NK-92 (cell line): ENCODE results near the gene ZDHHC7.
"Not testable (repeated sequence)": the region's sequence is repeated elsewhere in the genome, so short reads cannot be mapped to it uniquely, and the experiment has no call there.

ENCODE experiments used
- DNase-seq: peaks from one replicate; lab custom pipeline; 2025; ENCODE audit not compliant: unreplicated experiment; lab: John Stamatoyannopoulos, UW

ZDHHC7 gene

GRCh38 chr16:84941921-84942320 lies 69.4 kb downstream of the ZDHHC7 start:
- DNase-seq: no peak

DNA sequence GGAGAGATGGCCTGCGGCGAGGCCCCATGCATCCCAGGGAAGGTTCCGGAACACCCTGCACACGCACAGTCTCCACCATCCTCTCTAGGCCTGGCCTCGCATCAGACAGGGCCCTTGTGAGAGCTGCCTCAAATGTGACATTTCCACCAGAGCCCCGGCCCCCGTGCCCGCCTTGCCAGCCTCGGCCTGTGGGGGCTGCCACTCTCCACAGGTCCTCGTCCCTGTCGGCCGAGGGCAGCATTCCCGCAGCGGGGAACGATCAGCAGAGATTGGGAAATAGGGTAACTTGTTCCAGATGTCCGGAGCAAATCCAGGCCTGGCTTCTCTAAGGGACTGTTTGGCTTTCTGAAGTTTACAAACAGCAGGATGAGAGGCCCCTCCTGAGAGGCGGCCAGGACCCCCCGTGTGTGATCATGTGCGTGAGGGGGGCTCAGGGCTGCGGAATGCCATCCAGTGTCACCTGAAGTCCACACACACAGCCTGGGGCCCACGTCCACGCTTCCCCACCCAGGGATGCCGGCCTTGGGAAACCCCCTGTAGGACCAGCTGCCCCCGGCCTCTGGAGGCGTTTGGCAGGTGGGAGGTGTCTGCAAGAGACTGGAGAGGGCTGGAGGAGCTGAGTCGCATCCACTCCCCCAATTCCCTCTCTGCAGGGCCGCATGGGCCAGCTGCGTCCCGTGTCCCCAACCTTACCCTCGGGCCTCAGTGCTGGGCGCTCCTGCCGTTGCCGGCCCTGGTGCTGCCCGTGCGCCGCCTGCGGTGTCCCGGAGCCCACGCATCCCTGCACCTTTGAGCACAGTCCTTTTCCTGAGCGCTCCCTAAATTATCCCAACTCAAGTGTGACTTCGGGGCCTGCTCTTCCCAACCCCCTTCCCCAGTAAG lies 70.4 kb downstream of the ZDHHC7 start:
- DNase-seq: no peak

DNA sequence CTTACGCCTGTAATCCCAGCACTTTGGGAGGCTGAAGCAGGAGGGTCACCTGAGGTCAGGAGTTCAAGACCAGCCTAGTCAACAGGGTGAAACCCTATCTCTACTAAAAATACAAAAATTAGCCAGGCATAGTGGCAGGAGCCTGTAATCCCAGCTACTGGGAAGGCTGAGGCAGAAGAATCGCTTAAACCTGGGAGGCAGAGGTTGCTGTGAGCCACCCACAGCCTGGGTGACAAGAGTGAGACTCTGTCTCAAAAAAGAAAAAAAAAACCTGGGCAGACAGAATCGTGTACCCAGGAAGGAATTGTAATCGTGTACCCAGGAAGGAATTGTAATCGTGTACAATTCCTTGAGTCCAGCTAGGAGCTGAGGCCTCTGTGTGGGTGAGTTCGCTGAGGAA lies 72.7 kb downstream of the ZDHHC7 start:
- not testable (repeated sequence) for DNase-seq

GRCh38 chr16:84937196-84938005 lies 73.9 kb downstream of the ZDHHC7 start:
- no peak for DNase-seq

DNA sequence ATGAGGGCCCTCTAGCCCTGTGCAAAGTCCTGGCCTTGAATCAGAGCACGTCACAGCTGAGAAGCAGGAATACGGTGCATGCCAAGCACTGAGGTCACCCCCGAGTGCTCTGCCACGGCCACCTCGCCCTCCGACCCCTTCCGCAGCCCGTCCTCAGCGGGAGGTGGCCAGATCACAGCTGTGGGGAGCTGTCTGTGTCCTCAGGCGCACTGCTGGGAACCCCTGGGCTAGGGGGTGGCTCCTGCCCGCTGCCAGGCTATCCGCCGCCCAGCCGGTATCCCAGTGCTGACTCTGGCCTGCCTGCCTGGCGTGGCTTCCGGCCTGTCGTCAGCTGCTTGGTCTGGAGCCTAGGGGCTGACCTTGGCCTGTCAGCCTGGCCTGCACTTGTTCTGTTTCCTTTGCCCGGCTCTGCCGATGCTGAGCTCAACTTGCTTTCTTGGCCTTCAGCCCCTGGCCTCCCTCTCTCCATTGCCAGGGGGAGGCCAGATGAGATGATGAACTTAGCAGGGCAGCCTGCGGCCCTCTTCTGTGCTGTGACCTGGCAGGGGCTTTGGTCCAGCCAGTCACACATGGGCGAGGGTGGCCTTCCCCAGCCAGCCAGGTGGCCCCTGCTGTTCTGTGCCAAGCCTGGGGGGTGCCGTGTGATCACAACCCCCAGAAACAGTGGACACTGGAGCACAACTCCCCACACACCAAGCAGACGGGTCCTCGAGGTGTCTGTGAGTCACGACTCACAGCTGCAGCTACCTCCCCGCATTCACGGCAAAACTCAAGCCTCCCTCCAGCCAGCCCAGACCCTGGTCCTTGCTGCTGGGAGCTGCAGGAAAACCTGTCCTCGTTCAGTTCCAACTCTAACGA lies 77.3 kb downstream of the ZDHHC7 start:
- no peak for DNase-seq

DNA sequence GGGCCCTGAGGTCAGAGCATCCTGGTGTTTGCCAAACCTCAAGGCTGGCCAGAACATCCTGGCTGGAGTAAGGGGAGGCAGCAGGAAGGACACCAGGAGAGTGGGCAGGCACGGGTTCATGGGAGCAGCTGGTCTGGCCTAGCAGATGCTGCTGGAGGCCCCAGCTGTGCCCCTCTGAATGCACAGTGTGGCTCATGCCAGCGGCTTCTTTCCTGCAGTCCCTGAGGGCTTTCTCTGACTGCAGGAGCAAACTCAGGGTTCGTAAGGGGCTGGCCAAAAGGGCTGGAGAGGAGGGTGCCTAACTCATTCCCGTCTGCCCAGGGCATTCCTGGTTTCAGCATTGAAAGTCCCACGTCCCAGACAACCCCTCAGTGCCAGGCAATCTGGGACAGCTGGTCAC lies 78.7 kb downstream of the ZDHHC7 start:
- no peak for DNase-seq

- no peak for DNase-seq
Measured at GRCh38 chr16:84931506-84931905, 79.8 kb downstream of the ZDHHC7 start.

GRCh38 chr16:84931107-84931494 lies 80.2 kb downstream of the ZDHHC7 start:
- DNase-seq: no peak

DNA sequence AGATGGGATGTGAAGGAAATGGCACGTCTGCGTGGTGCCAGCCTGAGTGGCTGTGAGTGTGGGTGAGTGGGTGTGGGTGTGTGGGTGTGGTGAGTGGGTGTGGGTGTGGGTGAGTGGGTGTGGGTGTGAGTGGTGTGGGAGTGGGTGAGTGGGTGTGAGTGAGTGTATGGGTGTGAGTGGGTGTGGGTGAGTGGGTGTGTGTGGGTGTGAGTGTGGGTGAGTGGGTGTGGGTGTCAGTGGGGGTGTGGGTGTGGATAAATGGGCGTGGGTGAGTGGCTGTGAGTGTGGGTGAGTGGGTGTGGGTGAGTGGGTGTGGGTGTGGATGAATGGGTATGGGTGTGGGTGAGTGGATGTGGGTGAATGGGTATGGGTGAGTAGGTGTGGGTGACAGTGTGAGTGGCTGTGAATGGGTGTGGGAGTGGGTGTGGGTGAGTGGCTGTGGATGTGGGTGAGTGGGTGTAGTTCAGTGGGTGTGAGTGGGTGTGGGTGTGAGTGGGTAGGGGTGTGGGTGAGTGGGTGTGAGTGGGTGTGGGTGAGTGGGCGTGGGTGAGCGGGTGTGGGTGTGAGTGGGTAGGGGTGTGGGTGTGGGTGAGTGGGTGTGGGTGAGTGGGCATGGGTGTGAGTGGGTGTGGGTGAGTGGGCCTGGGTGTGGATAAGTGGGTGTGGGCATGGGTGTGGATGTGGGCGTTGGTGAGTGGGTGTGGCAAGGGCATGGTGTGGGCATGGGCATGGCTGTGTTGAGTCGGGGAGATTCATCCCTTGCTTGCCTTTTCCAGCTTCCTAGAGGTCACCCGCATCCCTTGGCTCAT lies 80.8 kb downstream of the ZDHHC7 start:
- DNase-seq: no peak

GRCh38 chr16:84929421-84930297 lies 81.7 kb downstream of the ZDHHC7 start:
- DNase-seq: no peak

DNA sequence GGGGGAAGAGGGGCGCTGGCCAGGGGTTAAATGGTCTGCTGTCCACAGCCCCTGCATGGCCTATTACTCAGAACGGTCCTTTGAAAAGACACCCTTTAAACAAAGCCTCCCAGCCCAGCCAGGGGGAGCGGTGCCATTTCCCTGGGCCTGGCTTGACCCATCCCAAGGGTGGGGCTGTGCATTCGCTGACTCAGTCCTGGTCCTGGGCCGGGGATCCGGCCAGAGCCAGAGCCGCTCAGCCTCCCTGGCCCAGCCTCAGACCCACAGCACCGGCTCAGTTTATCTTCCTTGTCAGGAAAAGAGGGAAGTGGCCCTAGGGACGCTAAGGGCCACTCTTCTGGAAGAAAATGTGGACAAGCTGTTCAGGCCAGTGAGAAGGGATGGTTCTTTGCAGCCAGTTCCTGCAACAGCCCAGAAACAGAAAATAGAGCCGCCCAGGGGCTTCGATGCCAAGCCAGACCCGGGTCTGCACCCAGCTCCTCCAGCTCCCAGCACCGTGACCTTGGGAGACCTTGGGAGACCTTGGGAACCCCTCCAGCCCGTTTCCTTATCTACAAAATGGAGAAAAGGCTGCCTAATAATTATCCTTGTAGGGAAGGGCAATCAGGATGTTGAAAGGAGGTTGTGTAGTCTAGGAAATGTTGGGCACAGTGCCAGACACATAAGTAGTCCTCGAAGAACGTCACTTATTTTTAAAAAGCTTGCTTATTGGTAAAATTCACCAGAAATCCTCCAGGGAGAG lies 82.5 kb downstream of the ZDHHC7 start:
- no peak for DNase-seq

DNA sequence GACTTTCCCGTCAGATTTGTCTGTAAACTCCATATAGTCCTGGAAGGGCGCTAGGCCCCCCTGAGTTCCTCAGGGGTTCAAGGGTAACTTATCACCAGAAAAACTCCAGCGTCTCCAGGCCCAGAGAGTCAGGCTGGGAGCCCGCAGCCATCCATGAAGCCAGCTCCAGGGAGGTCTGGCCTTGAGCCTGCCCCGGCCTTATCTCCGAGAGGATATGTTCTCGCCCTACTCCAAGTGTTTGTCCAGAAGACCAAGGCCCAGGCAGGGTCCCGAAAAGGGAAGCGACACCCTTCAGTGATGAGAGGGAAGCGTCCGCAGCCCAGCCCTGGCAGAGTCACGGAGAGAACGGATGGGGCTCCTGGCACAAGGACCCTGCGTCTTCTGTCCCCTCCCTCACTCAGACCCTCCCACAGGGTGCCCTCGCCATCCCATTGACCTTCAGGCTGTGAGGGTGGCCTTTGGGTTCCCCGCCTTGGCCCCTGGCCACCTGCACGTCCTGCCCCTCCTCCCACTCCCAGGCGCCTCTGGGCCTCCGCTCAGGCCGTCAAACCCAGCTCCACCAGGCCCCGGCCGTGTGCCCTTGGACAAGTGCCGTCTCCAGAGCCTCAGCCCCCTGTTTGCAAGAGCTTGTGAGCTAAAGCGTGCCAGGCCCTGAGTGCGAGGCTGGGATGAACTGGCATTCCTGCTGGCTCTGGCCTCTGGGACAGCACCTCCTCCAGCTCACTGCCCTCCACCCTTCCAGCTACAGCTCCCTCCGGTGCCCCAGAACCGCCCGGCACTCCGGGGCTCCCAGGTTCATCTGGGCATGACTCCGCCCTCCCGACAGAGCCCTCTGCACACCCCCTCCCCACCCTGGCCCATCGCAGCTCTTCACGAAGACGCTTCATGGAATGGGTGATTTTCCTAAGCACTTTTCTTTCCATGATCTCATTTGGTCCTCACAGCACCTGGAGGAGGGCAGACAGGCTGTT lies 83.4 kb downstream of the ZDHHC7 start:
- DNase-seq: no peak

GRCh38 chr16:84926462-84926861 lies 84.9 kb downstream of the ZDHHC7 start:
- DNase-seq: no peak

GRCh38 chr16:84925773-84926372 lies 85.5 kb downstream of the ZDHHC7 start:
- DNase-seq: no peak

GRCh38 chr16:84925092-84925772 lies 86.1 kb downstream of the ZDHHC7 start:
- no peak for DNase-seq

DNA sequence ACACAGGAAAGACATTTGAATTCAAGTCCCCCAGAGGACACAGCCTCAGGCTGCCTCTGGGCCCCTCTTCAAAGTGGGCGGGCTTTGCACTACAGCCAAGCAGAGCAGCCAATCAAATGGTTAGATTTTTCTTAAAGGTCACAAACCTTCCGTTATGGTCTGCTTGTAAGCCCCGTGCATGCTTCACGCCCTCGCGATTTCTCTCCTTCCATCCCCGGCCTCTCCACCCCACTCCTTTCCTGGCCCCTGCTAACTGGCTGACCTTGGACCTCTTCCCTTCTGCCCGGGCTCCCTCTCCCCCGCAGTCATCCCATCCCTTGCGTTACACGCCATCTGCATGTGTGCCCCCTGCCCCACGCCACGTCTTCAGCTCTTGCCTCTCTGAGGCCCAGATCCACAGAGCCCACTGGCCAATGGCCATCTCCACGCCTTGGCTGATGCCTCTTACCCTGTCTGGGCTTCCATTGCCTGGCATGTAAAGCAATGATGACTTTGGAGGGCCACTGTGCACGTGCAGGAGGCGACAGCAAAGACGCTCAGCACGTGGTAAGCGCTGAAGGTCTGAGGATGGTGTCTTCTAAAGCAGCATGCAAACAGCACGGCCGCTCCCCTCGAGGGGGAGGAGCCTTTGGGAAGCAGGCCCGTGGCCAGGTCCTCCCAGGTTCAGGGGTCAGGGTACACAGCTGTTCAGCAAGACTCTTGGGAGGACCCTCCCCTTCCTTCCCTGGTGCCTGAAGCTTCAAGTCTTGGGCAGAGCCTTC lies 86.8 kb downstream of the ZDHHC7 start:
- DNase-seq: no peak
